ENCODE results near the gene MYL2. TPM values are rescaled to one million over a fixed set of nuclear protein-coding genes. Genes with fewer than 3 reads are reported as not detected.

MYL2 gene, protein sequence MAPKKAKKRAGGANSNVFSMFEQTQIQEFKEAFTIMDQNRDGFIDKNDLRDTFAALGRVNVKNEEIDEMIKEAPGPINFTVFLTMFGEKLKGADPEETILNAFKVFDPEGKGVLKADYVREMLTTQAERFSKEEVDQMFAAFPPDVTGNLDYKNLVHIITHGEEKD
- total RNA-seq = 2.1 and 5.0 TPM in 2 replicates

DNA sequence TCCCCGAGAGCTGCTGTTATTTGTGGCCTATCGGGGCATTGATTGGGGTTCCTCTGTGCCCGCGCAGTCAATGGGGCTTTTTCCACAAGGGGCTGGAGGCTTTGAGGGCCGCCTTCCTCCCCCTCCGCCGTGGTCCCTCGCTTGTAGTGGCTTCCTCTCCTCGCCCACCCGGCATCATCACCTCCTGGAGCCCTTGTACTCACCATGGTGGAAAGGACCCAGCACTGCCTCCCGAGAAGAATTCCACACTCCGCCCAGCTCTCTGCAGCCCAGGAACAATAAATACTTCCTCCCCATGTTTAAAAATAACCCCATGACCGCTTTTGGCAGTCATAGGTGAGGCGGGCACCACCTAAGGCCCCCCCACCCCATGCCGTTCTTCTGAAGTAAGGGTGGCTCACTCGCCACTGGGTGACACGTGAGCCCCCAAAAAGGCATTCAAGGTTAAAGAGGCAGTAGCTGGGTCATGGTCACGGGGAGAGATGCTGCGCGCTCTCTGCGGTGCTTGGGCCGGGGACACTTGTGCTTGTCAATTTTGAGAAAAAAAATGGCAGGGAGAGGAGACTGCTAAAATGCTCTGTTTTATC is at the start of gene MYL2:
Gene MYL2 (minus strand): TSS at position 256 of the 587 bp plus-strand sequence. CDS start 50 bp downstream, at position 206.

Other genes with a start within 250 kb of the MYL2 start
- gene HVCN1, start 231.5 kb downstream of the MYL2 start, total RNA-seq = 2.5 and 4.1 TPM in 2 replicates
- 138 and 139 TPM in 2 replicates for gene PPP1CC, start 177.7 kb downstream of the MYL2 start, total RNA-seq
- not detected in 2 replicates for gene CCDC63, start 73.6 kb downstream of the MYL2 start, total RNA-seq
- gene CUX2, start 113.6 kb upstream of the MYL2 start, total RNA-seq = under 0.01 TPM in 1 of 2 replicates, not detected in the other